Tibial nerve (tissue), 4 donors: Measurements from ENCODE around the gene CCDC120. TPM values are rescaled to one million over a fixed set of nuclear protein-coding genes. Genes with fewer than 3 reads are reported as not detected.

Source experiments
- DNase-seq, 2 donors: peaks; one replicate each; pipeline ENCODE4 v3.0.0-alpha.2; 2019; ENCODE audit warnings: low spot score in 2 of 2
- H3K27ac ChIP-seq, 4 donors: fragments of 200-600 bp; sonication (generic) in 3 of 4; one replicate each; pipeline ENCODE4 v1.5.1; 2017 to 2019; ENCODE audit warnings: mild to moderate bottlenecking in 1 of 4
- H3K27me3 ChIP-seq, 2 donors: fragments of 200-600 bp; sonication (generic) in 1 of 2; one replicate each; pipeline versions ENCODE4 v1.5.1 to v1.6.0; 2017 to 2019
- H3K36me3 ChIP-seq, 3 donors: fragments of 200-600 bp; sonication (generic); one replicate each; pipeline ENCODE4 v1.5.1; 2018 to 2019
- H3K4me1 ChIP-seq, 4 donors: fragments of 200-600 bp; sonication (generic) in 3 of 4; one replicate each; pipeline ENCODE4 v1.5.1; 2017 to 2019
- H3K4me3 ChIP-seq, 4 donors: fragments of 200-600 bp; sonication (generic) in 3 of 4; one replicate each; pipeline ENCODE4 v1.5.1; 2017 to 2019; ENCODE audit warnings: mild to moderate bottlenecking in 1 of 4, moderate library complexity in 1 of 4
- H3K9me3 ChIP-seq, 4 donors: fragments of 200-600 bp; sonication (generic) in 3 of 4; one replicate each; pipeline ENCODE4 v1.5.1; 2017 to 2019
- EP300 ChIP-seq, 2 donors: sonication (generic); formaldehyde crosslinking; IDR thresholded peaks; one replicate each; pipeline ENCODE4 v1.6.1; 2017; ENCODE audit warnings: antibody characterized with exemption in 2 of 2, mild to moderate bottlenecking in 1 of 2
- POLR2A ChIP-seq, 2 donors: fragments of 450-650 bp; IDR thresholded peaks; one replicate each; pipeline ENCODE4 v1.6.1; 2017; ENCODE audit warnings: antibody characterized with exemption in 2 of 2, mild to moderate bottlenecking in 2 of 2, moderate library complexity in 2 of 2
- WGBS, 2 donors: methylation state at CpG; one replicate each; pipeline ENCODE4 v1.1.5; 2018; 5-methylcytosine and 5-hydroxymethylcytosine counted together
- total RNA-seq, 4 donors: library from RNA; depleted of rRNA; stranded (reverse); fragments of >200 nt; gene quantifications; one replicate each; pipeline ENCODE4 v1.1.0, GENCODE V29; 2016
- TF ChIP-seq, protein P1 (sequence below), 5 experiments: fragments of 200-600 bp in 3 of 5; fragments of 450-650 bp in 2 of 5; sonication (generic) in 3 of 5; IDR thresholded peaks; one replicate each; pipeline ENCODE4 v1.5.1; 2016 to 2019; ENCODE audit warnings: antibody characterized with exemption in 5 of 5, mild to moderate bottlenecking in 3 of 5, moderate library complexity in 2 of 5

CCDC120 gene, protein sequence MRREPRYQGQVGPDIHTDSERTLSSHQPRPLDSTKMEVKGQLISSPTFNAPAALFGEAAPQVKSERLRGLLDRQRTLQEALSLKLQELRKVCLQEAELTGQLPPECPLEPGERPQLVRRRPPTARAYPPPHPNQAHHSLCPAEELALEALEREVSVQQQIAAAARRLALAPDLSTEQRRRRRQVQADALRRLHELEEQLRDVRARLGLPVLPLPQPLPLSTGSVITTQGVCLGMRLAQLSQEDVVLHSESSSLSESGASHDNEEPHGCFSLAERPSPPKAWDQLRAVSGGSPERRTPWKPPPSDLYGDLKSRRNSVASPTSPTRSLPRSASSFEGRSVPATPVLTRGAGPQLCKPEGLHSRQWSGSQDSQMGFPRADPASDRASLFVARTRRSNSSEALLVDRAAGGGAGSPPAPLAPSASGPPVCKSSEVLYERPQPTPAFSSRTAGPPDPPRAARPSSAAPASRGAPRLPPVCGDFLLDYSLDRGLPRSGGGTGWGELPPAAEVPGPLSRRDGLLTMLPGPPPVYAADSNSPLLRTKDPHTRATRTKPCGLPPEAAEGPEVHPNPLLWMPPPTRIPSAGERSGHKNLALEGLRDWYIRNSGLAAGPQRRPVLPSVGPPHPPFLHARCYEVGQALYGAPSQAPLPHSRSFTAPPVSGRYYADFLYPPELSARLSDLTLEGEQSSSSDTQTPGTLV
- 1 to 10 TPM; 4.1 to 6.6 (median 4.5) TPM for total RNA-seq

- TF ChIP-seq EP300 (IDR thresholded peaks at IDR 0.05) (no peak), POLR2A (IDR thresholded peaks at IDR 0.05) (no peak)
- TF ChIP-seq, protein P1, sequence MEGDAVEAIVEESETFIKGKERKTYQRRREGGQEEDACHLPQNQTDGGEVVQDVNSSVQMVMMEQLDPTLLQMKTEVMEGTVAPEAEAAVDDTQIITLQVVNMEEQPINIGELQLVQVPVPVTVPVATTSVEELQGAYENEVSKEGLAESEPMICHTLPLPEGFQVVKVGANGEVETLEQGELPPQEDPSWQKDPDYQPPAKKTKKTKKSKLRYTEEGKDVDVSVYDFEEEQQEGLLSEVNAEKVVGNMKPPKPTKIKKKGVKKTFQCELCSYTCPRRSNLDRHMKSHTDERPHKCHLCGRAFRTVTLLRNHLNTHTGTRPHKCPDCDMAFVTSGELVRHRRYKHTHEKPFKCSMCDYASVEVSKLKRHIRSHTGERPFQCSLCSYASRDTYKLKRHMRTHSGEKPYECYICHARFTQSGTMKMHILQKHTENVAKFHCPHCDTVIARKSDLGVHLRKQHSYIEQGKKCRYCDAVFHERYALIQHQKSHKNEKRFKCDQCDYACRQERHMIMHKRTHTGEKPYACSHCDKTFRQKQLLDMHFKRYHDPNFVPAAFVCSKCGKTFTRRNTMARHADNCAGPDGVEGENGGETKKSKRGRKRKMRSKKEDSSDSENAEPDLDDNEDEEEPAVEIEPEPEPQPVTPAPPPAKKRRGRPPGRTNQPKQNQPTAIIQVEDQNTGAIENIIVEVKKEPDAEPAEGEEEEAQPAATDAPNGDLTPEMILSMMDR (IDR thresholded peaks at IDR 0.05), result no peak
- Histone ChIP-seq H3K9me3 (no peaks in the 10 kb centered on the region), H3K4me3 (peak within 1 kb of the TSS in 2 of 4 donors; percentile 5 to 15), H3K4me1 (no peaks in the 10 kb centered on the region), H3K36me3 (peaks cover 0 to 4% (median 0%) of the 10 kb centered on the region in 3 donors), H3K27ac (peak within 1 kb of the TSS in 3 of 4 donors; percentile 39 to 59 (median 53)), H3K27me3 (no peaks in the 10 kb centered on the region)
- no peak for DNase-seq
- WGBS, 2 donors, result 49 to 59% methylated on average over 2 to 5 of the region's 5 CpGs
These were observed at the start of gene CCDC120 for GRCh38 chrX:49058794-49059193. Gene CCDC120 (plus strand): TSS chrX:49058999. CDS start chrX:49062042, 3,043 bp downstream.

- no peaks in the 10 kb centered on the region for H3K27me3 ChIP-seq
- no peak for TF ChIP-seq EP300 (IDR thresholded peaks at IDR 0.05)
- TF ChIP-seq, protein P1 (IDR thresholded peaks at IDR 0.05), result no peak
- no peak for TF ChIP-seq POLR2A (IDR thresholded peaks at IDR 0.05)
- H3K4me3 ChIP-seq, result no peak overlapping the region
- H3K4me1 ChIP-seq, result no peaks in the 10 kb centered on the region
- H3K36me3 ChIP-seq, result no peaks in the 10 kb centered on the region
- no peaks in the 10 kb centered on the region for H3K9me3 ChIP-seq
- WGBS, 2 donors, result 88 to 100% methylated on average over 2 of the region's 2 CpGs
- no peak for DNase-seq
- no peak overlapping the region for H3K27ac ChIP-seq
These were observed 39.7 kb upstream of the CCDC120 start for GRCh38 chrX:49019050-49019449.

- Histone ChIP-seq H3K9me3 (no peaks in the 10 kb centered on the region), H3K4me3 (no peak overlapping the region), H3K4me1 (no peaks in the 10 kb centered on the region), H3K36me3 (peaks cover 0 to 4% (median 0%) of the 10 kb centered on the region in 3 donors), H3K27me3 (no peaks in the 10 kb centered on the region), H3K27ac (no peak overlapping the region)
- TF ChIP-seq, protein P1 (IDR thresholded peaks at IDR 0.05), result no peak
- no peak for DNase-seq
- 84 to 86% methylated on average over 7 of the region's 7 CpGs for WGBS, 2 donors
These were observed 39.1 kb upstream of the CCDC120 start for GRCh38 chrX:49019599-49020249.

DNA sequence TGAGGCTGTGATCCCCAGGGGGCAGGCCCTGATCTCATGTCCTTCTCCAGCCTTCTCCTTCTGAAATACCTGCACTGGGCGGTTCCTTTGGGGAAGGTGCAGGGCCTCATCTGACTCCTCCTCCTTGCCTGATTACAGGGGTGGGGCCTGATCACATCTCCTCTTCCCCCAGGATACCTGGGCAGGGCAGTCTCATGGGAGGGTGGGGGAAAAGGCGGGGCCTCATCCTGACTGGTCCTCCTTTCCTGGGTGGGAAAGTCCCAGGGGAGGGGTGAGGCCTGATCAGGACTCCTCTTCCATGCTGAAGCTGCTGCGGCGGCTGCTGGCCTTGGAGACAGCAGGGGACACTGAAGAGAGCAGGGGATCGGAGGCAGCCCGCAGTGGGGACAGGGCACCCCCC lies 28.9 kb upstream of the CCDC120 start:
- no peak overlapping the region for H3K27ac ChIP-seq
- H3K4me3 ChIP-seq, result no peak overlapping the region
- no peaks in the 10 kb centered on the region for H3K27me3 ChIP-seq
- H3K9me3 ChIP-seq, result no peaks in the 10 kb centered on the region
- TF ChIP-seq EP300 (IDR thresholded peaks at IDR 0.05) (no peak), POLR2A (IDR thresholded peaks at IDR 0.05) (no peak)
- TF ChIP-seq, protein P1 (IDR thresholded peaks at IDR 0.05), result no peak
- H3K36me3 ChIP-seq, result peaks cover 0 to 61% (median 0%) of the 10 kb centered on the region in 3 donors
- WGBS, 2 donors, result 81% methylated on average over 6 of the region's 6 CpGs; no CpG with 5 or more reads in 1 of the 2 donors
- H3K4me1 ChIP-seq, result peaks cover 0 to 3% (median 0%) of the 10 kb centered on the region in 4 donors
- no peak for DNase-seq
